GM12892 (cell line): ENCODE data around the gene ANKRD33.

Experiments
- POLR2A ChIP-seq: IDR thresholded peaks from 2 replicates; pipeline ENCODE4 v1.6.1; 2011; ENCODE audit warnings: low read depth, low read length, control low read depth
- POLR2AphosphoS5 ChIP-seq: IDR thresholded peaks from 2 replicates; pipeline ENCODE4 v1.6.1; 2011; ENCODE audit warnings: low read depth, low read length, control low read depth
- TAF1 ChIP-seq: IDR thresholded peaks from 2 replicates; pipeline ENCODE4 v1.6.1; 2011; ENCODE audit warnings: low read depth, mild to moderate bottlenecking, control low read depth, low read length, borderline replicate concordance

DNA sequence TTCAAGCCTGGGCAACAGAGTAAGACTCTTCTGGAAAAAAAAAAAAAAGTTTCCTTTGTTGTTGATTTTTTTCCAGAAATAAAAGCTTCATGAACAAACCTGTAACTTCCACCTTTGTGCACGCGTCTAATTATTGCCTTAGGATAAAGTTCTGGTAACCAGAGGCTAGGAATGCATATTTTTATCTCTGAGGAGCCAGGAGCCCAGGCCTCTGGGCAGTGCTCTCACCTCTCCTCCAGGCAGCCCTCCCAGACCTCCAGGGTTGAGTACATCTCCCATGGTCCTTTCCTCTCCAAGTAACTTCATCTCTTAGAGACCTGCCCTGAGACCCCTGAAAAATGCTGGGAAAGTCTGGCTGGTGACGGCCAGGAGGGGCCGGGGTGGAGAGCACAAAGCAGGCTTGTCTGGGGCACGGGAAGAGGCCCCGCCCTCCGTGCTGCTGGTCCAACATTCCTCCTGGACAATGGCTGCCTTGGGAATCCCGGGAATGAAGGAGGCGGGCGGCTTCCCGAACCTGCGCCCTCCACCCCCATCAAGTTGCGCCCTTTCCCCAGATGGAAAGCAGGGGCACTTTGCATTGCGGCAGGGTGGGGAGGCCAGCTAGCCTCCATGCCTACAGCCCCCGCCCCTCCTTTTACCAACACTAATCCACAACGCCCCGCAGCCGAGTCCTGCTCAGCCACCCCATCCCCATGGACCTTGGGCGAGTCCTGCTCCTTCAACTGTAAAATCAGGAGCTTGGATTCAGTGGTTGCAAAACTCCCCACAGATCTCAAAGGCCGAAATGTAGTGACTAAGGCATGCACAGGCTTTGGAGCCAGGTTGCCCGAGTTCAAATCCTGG is 32.1 kb upstream of the ANKRD33 start:
- no peak for TF ChIP-seq TAF1
- TF ChIP-seq POLR2AphosphoS5 = no peak
- TF ChIP-seq POLR2A = no peak
